A549 (cell line): ENCODE results near the gene SLC23A3.

ENCODE experiments used
- BHLHE40 ChIP-seq: IDR thresholded peaks from 2 replicates; pipeline ENCODE4 v1.6.1; 2012; ENCODE audit warnings: low read depth, low read length, inconsistent platforms
- CHD4 ChIP-seq: fragments of 200-600 bp; sonication (generic); IDR thresholded peaks from 2 replicates; pipeline ENCODE4 v1.6.1; 2016; ENCODE audit warnings: antibody characterized with exemption, mild to moderate bottlenecking, borderline replicate concordance
- FOXS1 ChIP-seq: fragments of 250-450 bp; sonication (Bioruptor Pico); IDR thresholded peaks from 2 replicates; pipeline ENCODE4 v1.5.0; 2020; ENCODE audit warnings: mild to moderate bottlenecking, moderate library complexity
- HOXB13 ChIP-seq: fragments of 250-450 bp; sonication (Bioruptor Pico); IDR thresholded peaks from 2 replicates; pipeline ENCODE4 v1.5.0; 2020; ENCODE audit warnings: low read depth, mild to moderate bottlenecking, moderate library complexity
- MAFK ChIP-seq: fragments of 450-650 bp; IDR thresholded peaks from 2 replicates; pipeline ENCODE4 v1.6.1; 2014; ENCODE audit not compliant: partially characterized antibody
- MYC ChIP-seq: IDR thresholded peaks from 2 replicates; pipeline ENCODE4 v1.6.1; 2012; ENCODE audit warnings: mild to moderate bottlenecking, inconsistent platforms, low read length, improper control_type of control experiment, borderline replicate concordance
- NR3C1 ChIP-seq: fragments of >200 bp; sonication (Bioruptor Twin); formaldehyde crosslinking; IDR thresholded peaks from 3 replicates; pipeline ENCODE4 v1.6.1; 2017
- POLR2A ChIP-seq: IDR thresholded peaks from 2 replicates; pipeline ENCODE4 v1.6.1; 2012; ENCODE audit warnings: mild to moderate bottlenecking, low read length
- POLR2AphosphoS2 ChIP-seq: conservative IDR thresholded peaks from 2 replicates; pipeline ENCODE4 v1.6.1; 2012; ENCODE audit warnings: low read length, improper control_type of control experiment, inconsistent platforms
- RCOR1 ChIP-seq: fragments of 150-350 bp; IDR thresholded peaks from 2 replicates; pipeline ENCODE4 v1.6.1; 2014; ENCODE audit warnings: antibody characterized with exemption, low read length, low read depth
- TP53 ChIP-seq: fragments of 250-450 bp; sonication (Bioruptor Pico); IDR thresholded peaks from 2 replicates; pipeline ENCODE4 v1.5.0; 2021; ENCODE audit warnings: mild to moderate bottlenecking, moderate library complexity
- USF2 ChIP-seq: fragments of 450-650 bp; IDR thresholded peaks from 2 replicates; pipeline ENCODE4 v1.6.1; 2014; ENCODE audit warnings: antibody characterized with exemption
- ZC3H11A ChIP-seq: fragments of 450-650 bp; IDR thresholded peaks from 2 replicates; pipeline ENCODE4 v1.6.1; 2014; ENCODE audit warnings: antibody characterized with exemption, mild to moderate bottlenecking
- TF ChIP-seq, protein P1 (sequence below): fragments of >200 bp; sonication (Bioruptor Twin); formaldehyde crosslinking; IDR thresholded peaks from 3 replicates; pipeline ENCODE4 v1.5.1; 2016

- no peak for TF ChIP-seq HOXB13 (CRISPR knock-in tag)
- no peak for TF ChIP-seq CHD4
- TF ChIP-seq MYC = no peak
- no peak for TF ChIP-seq USF2
- TF ChIP-seq, protein P1, sequence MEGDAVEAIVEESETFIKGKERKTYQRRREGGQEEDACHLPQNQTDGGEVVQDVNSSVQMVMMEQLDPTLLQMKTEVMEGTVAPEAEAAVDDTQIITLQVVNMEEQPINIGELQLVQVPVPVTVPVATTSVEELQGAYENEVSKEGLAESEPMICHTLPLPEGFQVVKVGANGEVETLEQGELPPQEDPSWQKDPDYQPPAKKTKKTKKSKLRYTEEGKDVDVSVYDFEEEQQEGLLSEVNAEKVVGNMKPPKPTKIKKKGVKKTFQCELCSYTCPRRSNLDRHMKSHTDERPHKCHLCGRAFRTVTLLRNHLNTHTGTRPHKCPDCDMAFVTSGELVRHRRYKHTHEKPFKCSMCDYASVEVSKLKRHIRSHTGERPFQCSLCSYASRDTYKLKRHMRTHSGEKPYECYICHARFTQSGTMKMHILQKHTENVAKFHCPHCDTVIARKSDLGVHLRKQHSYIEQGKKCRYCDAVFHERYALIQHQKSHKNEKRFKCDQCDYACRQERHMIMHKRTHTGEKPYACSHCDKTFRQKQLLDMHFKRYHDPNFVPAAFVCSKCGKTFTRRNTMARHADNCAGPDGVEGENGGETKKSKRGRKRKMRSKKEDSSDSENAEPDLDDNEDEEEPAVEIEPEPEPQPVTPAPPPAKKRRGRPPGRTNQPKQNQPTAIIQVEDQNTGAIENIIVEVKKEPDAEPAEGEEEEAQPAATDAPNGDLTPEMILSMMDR = no peak
- no peak for TF ChIP-seq POLR2A
- no peak for TF ChIP-seq ZC3H11A
- no peak for TF ChIP-seq RCOR1
- no peak for TF ChIP-seq BHLHE40
- TF ChIP-seq POLR2AphosphoS2 = no peak
- TF ChIP-seq TP53 (CRISPR knock-in tag) = no peak
- TF ChIP-seq FOXS1 (CRISPR knock-in tag) = no peak
- no peak for TF ChIP-seq MAFK
- TF ChIP-seq NR3C1 = no peak
Measured at GRCh38 chr2:219140722-219141121, 29.1 kb downstream of the SLC23A3 start.
